OCI-LY7 (cell line): ENCODE measurements around the gene CTNND2.

Source experiments
- CTCF ChIP-seq: fragments of 200-600 bp; sonication (generic); conservative IDR thresholded peaks from 2 replicates; pipeline ENCODE4 v1.5.1; 2014; ENCODE audit warnings: mild to moderate bottlenecking, antibody characterized with exemption, low read length, moderate library complexity, mixed read lengths
- EZH2phosphoT487 ChIP-seq: fragments of 200-600 bp; sonication (generic); IDR thresholded peaks from 2 replicates; pipeline ENCODE4 v1.6.1; 2018; ENCODE audit warnings: low read depth, borderline replicate concordance, mild to moderate bottlenecking, mixed run types, antibody characterized with exemption, low read length, moderate library complexity, mixed read lengths

GRCh38 chr5:11785771-11786352, 118.4 kb downstream of the CTNND2 start:
- TF ChIP-seq CTCF (no peak), EZH2phosphoT487 (no peak)
